ENCODE measurements around the gene CUL9. TPM values are rescaled to one million over a fixed set of nuclear protein-coding genes. Genes with fewer than 3 reads are reported as not detected.

CUL9 gene
- total RNA-seq, 1 donor from 2014 or later, result 37.5 TPM

GRCh38 chr6:43215066-43215465 is 33.1 kb downstream of the CUL9 start:
- Mint-ChIP-seq H3K4me3 (no peak overlapping the region), H3K27me3 (ENCODE audit: low read depth) (no peaks in the 10 kb centered on the region), H3K9me3 (no peaks in the 10 kb centered on the region), H3K27ac (ENCODE audit: unreplicated experiment) (no peak overlapping the region), H3K36me3 (ENCODE audit: low read depth) (no peaks in the 10 kb centered on the region), H3K4me1 (peaks cover 4% of the 10 kb centered on the region)
- no peak for TF ChIP-seq CTCF (conservative IDR thresholded peaks at IDR 0.05)
- no peak for DNase-seq (ENCODE audit: low read depth, low spot score)

- no peak for DNase-seq (ENCODE audit: low read depth, low spot score)
- H3K4me1 Mint-ChIP-seq, result peaks cover 4% of the 10 kb centered on the region
Observed at GRCh38 chr6:43216200-43216599, 34.2 kb downstream of the CUL9 start.

GRCh38 chr6:43217351-43217750 is 35.4 kb downstream of the CUL9 start:
- no peak for DNase-seq (ENCODE audit: low read depth, low spot score)
- Mint-ChIP-seq H3K27me3 (ENCODE audit: low read depth) (no peaks in the 10 kb centered on the region), H3K4me3 (no peak overlapping the region), H3K27ac (ENCODE audit: unreplicated experiment) (no peak overlapping the region), H3K9me3 (no peaks in the 10 kb centered on the region), H3K36me3 (ENCODE audit: low read depth) (no peaks in the 10 kb centered on the region), H3K4me1 (peaks cover 4% of the 10 kb centered on the region)
- no peak for TF ChIP-seq CTCF (conservative IDR thresholded peaks at IDR 0.05)

More at GRCh38 chr6:43216200-43216599, 34.2 kb downstream of the CUL9 start:
- Mint-ChIP-seq H3K9me3 (no peaks in the 10 kb centered on the region), H3K4me3 (no peak overlapping the region), H3K27me3 (ENCODE audit: low read depth) (no peaks in the 10 kb centered on the region), H3K36me3 (ENCODE audit: low read depth) (no peaks in the 10 kb centered on the region), H3K27ac (ENCODE audit: unreplicated experiment) (no peak overlapping the region)
- TF ChIP-seq CTCF (conservative IDR thresholded peaks at IDR 0.05), result no peak

GRCh38 chr6:43219119-43219518 is 37.1 kb downstream of the CUL9 start:
- Mint-ChIP-seq H3K9me3 (no peaks in the 10 kb centered on the region), H3K4me1 (peaks cover 6% of the 10 kb centered on the region), H3K4me3 (no peak overlapping the region), H3K27me3 (ENCODE audit: low read depth) (no peaks in the 10 kb centered on the region), H3K27ac (ENCODE audit: unreplicated experiment) (no peak overlapping the region), H3K36me3 (ENCODE audit: low read depth) (peaks cover 1% of the 10 kb centered on the region)
- DNase-seq (ENCODE audit: low read depth, low spot score), result no peak
- TF ChIP-seq CTCF (conservative IDR thresholded peaks at IDR 0.05), result no peak

GRCh38 chr6:43219814-43220213 is 37.8 kb downstream of the CUL9 start:
- no peaks in the 10 kb centered on the region for H3K9me3 Mint-ChIP-seq
- H3K4me1 Mint-ChIP-seq, result peaks cover 11% of the 10 kb centered on the region
- TF ChIP-seq CTCF (conservative IDR thresholded peaks at IDR 0.05), result no peak
- no peak overlapping the region for H3K27ac Mint-ChIP-seq (ENCODE audit: unreplicated experiment)
- no peaks in the 10 kb centered on the region for H3K27me3 Mint-ChIP-seq (ENCODE audit: low read depth)
- H3K36me3 Mint-ChIP-seq (ENCODE audit: low read depth), result peaks cover 3% of the 10 kb centered on the region
- peak overlapping the region; percentile 8 for H3K4me3 Mint-ChIP-seq
- no peak for DNase-seq (ENCODE audit: low read depth, low spot score)

Measured in neural crest cell (in vitro differentiated cells).